Left colon (tissue), 2 donors: ENCODE results near the gene ASB15. TPM values are rescaled to one million over a fixed set of nuclear protein-coding genes. Genes with fewer than 3 reads are reported as not detected.
A peak's percentile ranks its signal among the peaks of the same experiment; 100 is the strongest.

ENCODE experiments used
- ATAC-seq: fragments of 200-7000 bp; cut with Tn5 transposase; one replicate; pipeline ENCODE4 v1.9.1; 2020; ENCODE audit warnings: mild to moderate bottlenecking, moderate library complexity
- DNase-seq, 2 donors: peaks; one replicate each; pipeline ENCODE4 v3.0.0-alpha.2; 2020
- intact Hi-C, 2 donors: fragments of 100-400 bp; cut with DNase I in 1 of 2; cut with micrococcal nuclease in 1 of 2; formaldehyde crosslinking; loops; one replicate each; pipeline versions ENCODE4 v1.11.2 to v1.14.0; 2022; cut with DNase I, micrococcal nuclease
- total RNA-seq, 2 donors: library from RNA; stranded (reverse); fragmentation: NEBNext Ultra II Directional; extraction: Animal tissue kit (Norgen Biotek cat#: 25700); gene quantifications; one replicate each; pipeline ENCODE4 v1.2.1, GENCODE V29; 2021
- donor health status: DM: no; HTN: no; CAD: no.
- donor health status: DM: yes; HTN: yes; CAD: no.

The ASB15 gene
- total RNA-seq, 2 donors from 2014 or later = not detected

DNA sequence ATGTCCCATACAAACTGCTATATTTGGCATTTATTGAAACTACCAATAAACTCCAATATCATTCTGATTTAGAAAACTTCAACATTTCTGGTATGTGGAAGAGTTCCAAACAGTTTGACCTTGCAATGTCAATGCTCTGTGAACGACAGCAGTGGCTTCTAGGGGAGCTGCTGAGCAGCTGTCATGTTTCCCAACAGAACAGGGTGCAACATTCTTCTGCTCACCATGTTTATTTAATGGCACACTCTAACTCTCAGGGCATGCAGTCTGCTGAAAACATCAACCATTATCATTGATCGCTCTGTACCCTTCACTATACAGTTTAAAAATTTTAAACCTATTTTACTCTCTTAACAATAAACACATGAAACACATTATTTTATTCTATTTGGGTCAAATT is 79.9 kb downstream of the ASB15 start:
- no peak for ATAC-seq
- DNase-seq = no peak
- intact Hi-C loops = no loop called here

DNA sequence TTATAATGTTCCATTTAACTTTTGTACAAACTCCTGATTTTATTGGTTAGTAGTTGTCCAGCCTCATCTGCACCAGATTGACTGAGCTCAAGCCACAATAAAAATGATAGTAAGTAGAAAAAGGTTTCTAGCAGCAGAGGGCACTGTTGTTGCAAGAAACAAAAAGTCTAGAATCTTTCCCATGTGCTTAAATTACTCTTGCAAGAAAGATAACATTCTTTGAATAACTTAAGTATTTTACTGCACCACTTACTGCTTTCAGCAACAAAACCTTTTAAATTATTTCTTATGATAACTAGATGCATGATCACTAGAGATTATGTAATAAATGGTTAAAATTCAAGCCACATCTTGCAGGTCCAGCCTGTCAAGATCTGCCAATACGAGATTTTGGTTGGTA is 81.1 kb downstream of the ASB15 start:
- ATAC-seq = peak; percentile 77
- intact Hi-C loops = no loop called here
- DNase-seq = no peak

DNA sequence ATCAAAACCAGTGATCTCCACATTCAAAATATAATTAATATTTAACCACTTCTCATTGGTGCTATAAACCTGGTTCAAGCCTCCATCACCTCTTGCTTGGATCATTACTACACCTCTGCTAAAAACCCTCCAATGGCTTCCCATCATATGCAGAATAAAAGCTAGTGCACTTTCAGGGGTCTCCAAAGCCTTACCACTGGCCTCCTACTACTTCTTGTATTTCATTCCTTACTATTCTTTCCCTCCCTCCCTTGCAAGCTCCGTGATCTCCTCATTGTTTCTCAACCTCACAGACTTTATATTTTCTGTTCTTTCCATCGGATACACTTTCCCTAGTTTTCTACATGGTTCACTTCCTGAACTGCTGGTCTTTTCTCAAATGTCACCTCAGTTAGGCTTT is 85.5 kb downstream of the ASB15 start:
- intact Hi-C loops = no loop called here
- DNase-seq = no peak
- ATAC-seq = no peak

DNA sequence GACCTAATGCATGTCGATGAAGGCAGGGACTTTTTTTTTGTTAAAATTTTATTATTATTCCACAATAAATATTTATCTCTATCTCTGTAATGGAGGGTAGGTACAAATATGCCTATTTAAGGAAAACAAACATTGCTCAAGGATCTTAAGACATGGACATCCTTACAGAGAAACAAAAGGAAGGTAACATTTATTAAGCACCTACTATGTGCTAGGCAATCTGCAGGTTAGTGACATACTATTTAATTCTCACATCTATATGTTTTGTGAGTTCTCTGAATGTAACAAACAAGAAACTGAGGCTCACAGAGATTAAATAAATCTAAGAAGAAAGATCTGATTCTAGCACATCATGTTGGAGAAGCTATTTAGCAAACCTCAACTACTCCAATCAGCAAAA is 86.1 kb downstream of the ASB15 start:
- DNase-seq (no peak), ATAC-seq (no peak)
- intact Hi-C loops = no loop called here

Other genes starting within 250 kb of the ASB15 start
- gene IQUB, start 67.2 kb upstream of the ASB15 start, total RNA-seq = under 1 TPM in 1 of 2 donors, not detected in 1; 0.25 TPM
- gene NDUFA5, start 44.0 kb upstream of the ASB15 start, total RNA-seq = 100 to 1,000 TPM in 1 of 2 donors, 10 to 100 TPM in 1; 98.6 to 117 TPM
- gene LMOD2, start 54.0 kb downstream of the ASB15 start, total RNA-seq = not detected
- 100 to 1,000 TPM in 1 of 2 donors, 10 to 100 TPM in 1; 93.3 to 108 TPM for gene WASL, start 147.2 kb downstream of the ASB15 start, total RNA-seq
- gene HYAL4, start 243.3 kb downstream of the ASB15 start, total RNA-seq = not detected